Activated CD8-positive, alpha-beta memory T cell treated with anti-CD3 and anti-CD28 coated beads for 1 hour (primary cell): ENCODE data around the gene IRAK2.
A peak's percentile ranks its signal among the peaks of the same experiment; 100 is the strongest.

Source experiments
- DNase-seq, 2 donors: peaks; one replicate each; pipeline ENCODE4 v3.0.0-alpha.2; 2020; ENCODE audit warnings: low read depth in 1 of 2; ENCODE audit errors: extremely low read depth in 1 of 2

IRAK2 gene

DNA sequence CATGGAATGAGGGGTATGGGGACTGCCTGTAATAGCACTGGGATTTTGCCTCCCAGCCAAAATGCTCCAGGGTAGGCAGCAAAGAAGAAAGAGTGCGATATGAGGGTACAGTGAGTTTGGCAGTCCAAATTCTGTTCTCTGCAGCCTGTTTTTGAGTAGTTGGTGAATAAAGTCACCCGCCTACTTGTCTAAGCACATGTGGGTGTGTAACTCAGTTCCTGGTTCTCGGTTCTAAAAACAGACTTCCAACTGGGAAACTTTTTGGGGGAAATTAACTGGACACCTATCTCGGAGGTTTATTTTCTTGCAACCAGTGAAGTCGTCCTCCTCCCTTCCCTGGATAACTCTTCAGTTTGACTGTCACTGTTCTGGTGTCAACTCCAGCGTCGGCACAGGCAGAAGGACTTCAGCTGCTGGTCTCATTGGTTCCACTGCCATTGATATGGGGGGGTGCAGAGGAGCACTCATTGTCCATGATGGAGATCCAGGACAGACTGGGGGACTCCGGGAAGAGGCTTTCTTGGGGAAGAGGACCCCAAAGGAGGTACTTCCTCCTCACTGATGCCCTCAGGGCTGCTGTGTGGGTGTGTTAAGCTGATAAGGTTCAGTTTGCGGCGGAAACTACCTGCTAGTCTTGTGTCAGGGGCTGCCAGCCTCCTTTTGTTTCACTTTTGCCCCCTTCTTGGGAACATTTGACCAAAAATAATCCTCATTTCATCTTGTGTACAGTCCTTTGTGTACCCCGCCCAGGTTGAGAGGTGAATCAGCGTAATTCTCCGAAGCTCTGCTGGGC, 114.9 kb downstream of the IRAK2 start:
- DNase-seq, result no peak

DNA sequence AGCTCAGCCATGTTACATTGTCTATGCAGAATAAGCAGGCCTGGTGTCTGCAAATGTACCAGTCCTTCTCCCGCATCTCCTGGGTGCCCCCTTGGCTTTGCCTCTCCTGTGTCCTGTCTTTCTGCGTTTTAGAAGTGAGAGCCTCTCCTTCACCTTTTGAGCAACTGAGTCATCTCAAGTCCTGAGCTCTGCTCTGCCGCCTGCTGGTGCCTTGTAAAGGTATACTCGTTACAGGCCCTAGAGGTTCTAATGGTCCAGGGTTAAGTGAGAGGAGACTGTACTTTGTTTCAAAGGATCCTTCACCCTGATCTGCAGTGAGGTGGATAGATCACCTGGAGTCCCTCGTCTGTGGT, 115.4 kb downstream of the IRAK2 start:
- no peak for DNase-seq

DNA sequence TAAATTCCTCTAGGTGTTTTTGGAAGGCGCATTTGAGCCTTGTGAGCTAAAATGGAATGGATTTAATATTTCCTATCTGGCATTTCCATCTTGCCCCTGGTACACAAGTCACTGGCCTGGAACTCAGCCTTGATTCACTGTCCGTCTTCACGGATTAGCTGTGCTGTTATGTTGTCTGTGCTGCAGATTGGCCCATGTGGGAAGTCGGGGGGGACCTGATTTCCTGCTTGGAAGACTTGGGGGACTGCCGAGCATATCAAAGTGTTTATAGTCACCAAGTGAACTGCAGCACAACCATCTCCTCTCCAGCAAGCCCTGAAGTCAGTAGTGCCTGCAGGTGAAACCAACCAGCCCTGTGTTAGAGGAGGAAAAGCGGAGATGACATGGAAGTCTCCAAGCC, 115.9 kb downstream of the IRAK2 start:
- DNase-seq, result no peak

DNA sequence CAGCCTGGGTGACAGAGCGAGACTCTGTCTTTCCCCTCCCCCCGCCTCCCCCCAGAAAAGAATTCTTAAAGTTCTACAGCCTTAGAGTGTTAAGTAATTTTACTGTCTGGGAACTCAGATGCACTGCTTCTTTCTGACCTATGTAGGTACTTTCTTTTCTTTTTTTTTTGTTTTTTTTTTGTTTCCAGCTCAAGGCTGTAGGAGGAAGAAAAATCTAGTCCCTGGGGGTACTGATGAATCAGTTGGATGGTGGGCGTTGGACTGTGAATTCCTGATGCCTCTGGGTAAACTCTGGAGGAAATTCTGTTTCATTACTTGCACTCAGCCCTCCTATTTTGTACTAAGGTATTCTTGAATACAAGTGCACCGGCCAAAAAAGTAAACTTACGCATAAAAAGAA, 117.2 kb downstream of the IRAK2 start:
- DNase-seq, result no peak

DNA sequence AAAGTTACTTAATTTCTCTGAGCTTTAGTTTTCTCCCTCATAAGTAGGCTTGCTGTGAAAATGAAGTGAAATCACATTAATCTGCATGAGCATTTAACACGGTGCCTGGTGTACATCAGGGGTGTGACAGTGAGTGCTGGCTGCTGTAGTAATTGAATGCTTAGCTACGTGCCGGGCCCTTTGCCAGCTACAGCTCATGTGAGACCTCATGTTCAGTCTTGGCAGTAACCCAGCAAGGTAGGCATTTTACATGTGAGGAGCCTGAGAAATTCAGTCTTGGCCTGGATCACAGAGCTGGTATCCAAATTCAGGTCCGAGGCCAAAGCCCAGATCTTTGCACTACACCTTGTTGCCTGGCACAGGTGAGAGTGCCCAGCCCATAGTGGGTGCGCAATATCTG, 118.9 kb downstream of the IRAK2 start:
- no peak for DNase-seq

DNA sequence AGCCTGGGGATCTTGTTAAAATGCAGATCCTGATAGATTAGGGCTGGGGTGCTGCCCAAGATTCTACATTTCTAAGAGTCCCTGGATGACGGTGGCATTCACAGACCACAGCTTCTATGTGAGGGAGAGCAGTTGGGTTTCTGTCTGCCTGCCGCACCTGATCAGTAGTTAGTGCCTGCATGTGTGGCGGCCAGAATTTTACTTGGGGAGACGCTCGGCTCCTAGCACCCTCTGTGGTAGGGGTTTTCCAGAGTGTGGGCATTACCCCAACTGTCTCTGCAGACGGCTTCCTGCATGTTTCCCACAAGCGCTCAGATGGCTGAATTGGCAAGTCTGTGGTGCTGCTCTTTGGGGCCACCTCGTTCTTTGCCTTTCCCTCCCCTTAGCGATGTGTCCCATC, 119.8 kb downstream of the IRAK2 start:
- no peak for DNase-seq

DNA sequence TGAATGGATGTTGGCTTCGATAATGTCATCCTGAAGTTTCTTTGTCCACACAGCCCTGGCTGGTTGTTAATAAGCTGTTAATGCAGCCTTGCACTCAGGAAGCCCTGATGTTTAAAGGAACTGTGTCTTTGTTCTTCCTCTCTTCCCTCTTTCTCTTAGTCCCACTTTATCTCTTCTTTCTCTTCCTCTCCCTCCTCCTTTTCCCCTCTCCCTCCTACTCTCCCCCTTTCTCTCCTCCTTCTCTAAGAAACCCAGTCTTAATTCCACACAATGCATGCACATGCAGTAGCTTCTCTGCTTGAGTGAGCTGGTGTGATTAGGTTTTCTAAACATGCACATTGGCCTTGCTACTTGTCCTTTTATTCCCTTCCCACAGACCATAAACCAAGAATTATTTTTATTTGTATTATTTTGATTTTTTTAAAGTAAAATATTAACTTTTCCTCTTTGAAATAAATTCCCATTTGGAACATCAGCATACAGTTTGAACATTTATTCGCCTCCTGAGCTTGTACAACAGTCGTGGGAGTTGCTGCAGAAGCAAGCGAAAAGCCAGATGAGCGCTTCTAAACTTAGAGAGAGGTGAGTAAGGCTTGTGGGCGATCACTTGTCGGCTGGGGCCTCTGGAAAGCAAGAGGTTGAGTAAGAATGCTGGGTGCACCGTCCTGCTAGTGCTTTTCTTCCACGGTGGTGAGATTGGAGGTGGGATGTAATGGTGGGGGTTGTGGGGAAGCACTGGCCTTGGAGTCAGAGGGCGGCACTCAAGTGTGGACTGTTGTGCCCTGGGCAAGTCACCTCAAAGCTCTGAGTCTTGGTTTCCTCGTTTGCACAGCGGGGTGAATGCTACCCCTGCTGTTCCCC, 120.8 kb downstream of the IRAK2 start:
- DNase-seq, result no peak

DNA sequence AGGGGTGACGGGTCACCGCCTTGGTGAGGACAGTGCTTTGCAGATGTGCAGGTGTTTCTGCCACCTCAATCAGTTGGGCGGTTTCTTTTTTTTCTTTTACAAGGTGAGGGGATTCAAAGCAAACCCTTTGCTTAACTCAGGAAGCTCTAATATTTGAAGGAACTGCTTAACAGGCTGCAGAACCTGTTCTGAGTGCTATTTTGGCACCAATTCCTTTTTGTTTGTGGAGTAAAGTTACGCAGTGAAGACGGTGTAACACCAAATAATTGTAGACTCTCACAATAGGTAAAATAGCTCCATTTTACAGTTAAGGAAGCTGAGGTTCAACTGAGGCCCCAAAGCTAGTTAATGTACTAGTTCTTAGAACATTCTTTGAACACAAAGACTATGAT, 121.4 kb downstream of the IRAK2 start:
- DNase-seq, result no peak

DNA sequence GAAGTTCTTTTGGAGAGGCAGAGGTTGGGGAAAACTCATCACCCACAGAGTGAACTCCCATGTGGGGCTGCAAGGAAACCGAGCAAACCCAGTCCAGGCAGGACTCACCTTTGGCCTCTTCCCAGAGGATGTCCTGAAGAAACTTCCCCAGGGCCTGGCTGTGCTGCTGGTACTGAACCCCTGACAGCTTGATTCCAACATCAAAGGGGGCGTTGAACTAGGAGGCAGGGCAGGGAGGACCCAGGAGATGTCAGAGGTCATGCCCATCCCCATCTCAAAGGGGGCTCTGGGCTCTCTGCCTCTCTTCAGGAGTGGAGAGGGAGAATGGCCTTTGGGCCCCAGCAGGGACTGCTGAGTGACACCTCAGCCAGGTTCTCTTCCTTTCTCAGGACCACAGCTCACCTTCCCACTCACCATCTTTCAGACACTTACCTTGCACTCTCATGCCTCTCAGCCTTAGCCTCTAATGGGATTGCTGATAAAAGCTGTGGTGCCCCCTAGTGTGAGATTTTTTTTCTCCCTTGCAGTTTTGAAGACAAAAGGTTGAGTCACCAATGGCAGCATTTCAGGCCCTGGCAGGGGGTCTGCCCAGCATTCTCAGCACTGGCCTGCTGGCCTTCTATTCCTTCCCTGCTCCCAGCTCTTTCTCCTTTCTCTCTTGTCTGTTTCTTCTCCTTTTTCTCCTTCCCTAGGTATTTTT, 122.0 kb downstream of the IRAK2 start:
- peak in 1 of 2 donors; percentile 9 for DNase-seq

DNA sequence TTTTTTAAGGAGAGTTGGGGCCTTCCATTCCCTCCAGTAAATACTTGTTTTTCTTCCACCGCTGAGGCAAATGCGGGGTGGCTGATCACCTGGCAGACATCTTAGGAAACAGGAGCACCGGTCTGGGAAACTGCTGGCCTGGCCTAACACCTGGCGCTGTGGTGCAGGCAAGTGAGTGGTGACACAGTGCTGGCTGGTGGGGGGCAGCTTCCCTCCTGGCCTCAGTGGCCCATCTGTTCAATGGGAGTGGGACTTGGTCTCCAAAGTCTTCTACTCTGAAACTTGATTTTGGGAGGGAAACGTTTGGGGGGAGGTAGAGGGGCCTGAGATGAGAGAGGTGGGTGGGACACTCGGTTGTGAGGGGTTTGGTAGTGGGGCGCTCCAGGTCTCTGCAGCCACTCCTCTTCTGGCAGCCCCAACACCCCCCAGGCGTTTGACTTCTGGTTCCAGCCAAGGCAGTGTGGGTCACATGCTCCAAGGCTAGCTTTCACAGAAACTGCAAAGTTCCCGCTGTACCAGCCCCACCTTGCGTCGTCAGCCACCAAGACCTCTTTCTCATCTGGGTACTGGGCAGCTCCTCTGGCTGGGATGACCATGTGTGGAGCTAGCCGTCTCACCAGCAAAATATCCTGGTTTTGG, 123.3 kb downstream of the IRAK2 start:
- DNase-seq, result no peak

DNA sequence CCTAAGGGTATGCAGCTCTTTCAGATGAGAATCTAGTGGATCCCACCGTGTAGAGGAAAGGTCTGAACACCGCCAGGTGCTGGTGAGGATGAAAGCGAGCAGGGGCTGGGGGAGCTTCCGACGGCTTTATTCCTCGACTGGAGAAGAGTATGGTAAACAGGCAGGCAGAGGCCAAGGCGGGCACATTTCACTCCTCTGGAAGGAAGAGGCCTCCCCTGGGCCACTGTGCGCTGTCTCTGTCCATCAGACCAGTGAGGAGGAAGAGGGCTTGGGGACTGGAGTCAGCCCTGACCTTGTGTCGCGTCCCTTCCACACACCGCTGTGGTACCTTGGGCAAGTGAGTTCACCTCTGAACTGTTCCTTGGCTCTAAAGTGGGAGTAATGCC, 123.8 kb downstream of the IRAK2 start:
- no peak for DNase-seq

DNA sequence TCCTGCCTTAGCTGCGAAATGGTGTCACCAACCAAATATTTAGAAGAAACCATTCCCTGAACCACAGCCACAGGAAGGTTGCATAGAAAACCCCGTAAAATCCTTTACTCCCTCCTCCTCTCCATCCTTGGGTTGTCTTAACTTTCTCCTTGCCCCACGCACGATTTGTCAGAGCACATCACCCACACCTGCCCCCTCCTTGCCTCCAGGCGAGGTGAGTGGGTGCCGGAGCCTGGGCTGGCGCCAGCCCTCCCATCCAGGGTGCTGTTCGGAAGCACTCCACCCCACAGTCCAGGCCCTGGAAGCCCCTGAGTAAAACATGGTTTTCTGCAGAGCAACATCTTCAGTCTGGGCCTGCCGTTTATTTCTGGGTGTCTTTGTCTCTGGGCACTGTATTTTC, 124.4 kb downstream of the IRAK2 start:
- no peak for DNase-seq

DNA sequence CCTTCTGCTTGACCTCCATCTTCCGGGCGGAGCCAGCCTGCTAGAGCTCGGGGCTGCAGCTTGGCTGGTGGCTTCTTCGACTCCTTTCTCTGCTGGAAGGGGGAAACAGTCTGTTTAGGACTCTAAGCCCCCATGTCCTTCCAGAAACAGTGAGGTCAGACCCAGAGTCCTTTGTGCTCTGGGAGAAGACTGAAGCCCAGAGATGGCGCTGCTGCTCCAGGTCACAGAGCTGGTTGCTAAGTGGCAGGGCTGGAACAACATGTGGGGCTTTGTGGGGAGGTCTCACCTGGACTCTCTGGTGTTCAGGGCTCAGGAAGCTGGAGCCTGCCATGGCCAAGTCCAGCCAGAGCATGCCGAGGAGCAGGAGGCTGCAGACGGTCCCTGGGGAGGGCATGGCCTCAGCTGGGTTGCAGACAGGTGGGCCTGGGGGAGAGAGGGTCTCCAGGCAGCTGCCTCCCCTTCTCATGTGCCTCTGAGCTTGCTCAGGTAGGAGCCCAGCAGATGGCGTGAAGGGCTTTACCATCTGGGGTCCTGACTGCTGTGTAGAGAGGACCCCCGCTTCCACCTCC, 125.2 kb downstream of the IRAK2 start:
- no peak for DNase-seq

DNA sequence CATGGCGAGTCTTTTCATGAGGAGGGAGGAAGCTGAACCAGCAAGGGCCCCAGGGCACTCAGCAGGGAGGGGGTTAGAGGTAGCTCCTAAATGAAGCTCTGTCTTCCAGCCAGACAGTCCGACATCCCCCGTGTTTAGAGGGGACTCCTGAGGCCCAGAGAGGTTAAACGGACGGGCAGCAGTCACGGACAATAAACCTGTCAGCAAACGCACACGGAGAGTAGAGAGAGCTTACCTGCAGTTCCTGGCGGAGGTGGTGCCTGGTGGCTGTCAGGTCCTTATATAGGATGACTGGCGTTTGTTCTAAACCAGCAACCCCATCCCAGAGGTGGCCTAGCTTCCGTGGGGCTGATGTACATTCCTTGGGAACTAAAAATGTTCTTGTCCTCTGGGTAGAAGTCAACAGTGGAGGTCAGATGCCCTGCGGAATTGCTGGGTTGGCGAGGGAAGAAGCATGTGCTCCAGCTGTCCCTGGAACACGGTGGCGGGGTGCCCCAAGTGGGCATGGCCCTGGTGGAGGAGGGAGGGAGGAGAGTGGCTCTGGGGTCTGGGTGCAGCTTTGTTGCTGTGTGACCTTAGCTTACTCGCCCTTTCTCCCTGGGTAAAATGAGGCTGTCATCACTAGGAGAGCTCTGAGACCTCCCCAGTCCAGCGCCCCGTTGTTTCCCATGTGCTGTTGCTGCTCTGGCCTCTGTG, 125.9 kb downstream of the IRAK2 start:
- DNase-seq, result no peak

DNA sequence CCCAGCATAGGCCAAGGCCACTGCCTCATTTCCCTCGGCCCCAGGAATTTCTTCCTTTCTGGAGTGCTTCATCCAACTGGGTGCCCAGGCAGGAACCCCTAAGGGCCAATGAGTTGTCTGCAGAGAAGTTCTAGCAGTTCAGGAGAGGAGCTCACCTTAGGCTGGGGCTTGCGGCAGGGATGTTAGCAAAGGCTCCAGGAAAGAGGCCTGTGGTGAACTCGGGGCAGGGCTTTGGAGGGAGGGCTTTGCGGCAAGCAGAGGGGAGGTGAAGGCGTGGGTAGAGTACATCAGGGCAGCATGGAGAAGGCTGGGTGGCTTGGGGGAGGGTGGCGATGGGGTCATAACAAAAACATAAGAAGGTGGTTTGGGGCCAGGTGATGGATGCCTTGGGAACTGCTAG, 126.9 kb downstream of the IRAK2 start:
- DNase-seq, result no peak

DNA sequence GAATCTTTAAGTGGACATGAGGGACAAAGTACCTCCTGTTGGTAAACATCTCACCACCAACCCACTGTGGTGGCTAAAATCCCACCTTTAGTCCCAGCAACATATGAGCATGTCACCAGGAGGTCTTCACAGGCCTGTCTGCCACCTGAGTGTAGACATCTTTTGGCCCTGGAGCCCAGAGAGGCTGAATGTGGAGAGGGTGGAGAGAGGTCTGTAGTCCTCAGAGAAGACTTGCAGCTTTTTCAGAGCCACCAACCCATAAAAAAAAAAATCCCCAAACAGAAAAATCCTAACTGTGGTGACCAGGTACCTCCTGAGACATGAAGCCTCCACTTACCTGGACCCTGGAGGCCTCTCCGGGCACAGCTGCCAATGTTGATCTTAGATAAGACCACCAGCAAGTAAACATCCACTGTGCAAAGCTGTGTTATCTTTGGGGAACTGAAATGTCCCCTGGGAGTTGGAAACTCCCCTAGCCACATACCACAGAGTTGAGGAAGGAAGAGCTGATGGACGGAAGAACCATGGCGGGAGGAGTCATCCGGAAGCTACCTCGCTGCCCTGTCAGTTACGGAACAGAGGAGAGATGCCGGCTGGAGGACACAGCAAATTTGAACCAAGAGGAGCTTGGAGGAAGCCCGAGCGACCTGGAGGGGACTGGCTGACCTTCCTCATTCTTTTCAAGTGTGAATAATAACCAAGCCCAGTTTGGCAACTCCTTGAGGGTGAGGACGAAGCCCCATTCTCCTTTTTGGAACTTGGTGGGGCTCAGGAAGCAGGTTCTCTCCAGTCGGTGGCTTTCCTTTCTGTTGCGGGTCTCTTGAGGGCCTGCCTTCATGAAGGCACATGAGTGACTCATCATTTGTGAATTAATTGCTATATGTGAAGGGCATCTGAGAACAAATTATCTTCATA, 128.0 kb downstream of the IRAK2 start, which contains the start of gene GHRL:
Gene GHRL (minus strand): TSS at position 443 of the 915 bp plus-strand sequence. CDS start 2,767 bp downstream, outside the sequence.
- no peak for DNase-seq
